Measurements from ENCODE around the gene MRPL16.

GRCh38 chr11:59842316-59842715, 31.7 kb upstream of the MRPL16 start:
- TF ChIP-seq CTCF (conservative IDR thresholded peaks at IDR 0.05; ENCODE audit: low read depth, low read length) = no peak
- TF ChIP-seq EZH2 (IDR thresholded peaks at IDR 0.05; ENCODE audit: low read length, unreplicated experiment) = no peak
- TF ChIP-seq EZH2phosphoT487 (IDR thresholded peaks at IDR 0.05; ENCODE audit: borderline replicate concordance, low read length) = no peak

All from PC-3 (cell line).